ENCODE data around the gene ANXA2R. TPM values are rescaled to one million over a fixed set of nuclear protein-coding genes. Genes with fewer than 3 reads are reported as not detected.
"Not testable (repeated sequence)": the region's sequence is repeated elsewhere in the genome, so short reads cannot be mapped to it uniquely, and the experiment has no call there.

Gene ANXA2R
- total RNA-seq, 1 experiment from 2014 or later, result 2.6 TPM

GRCh38 chr5:43033841-43034590 lies 6.1 kb downstream of the ANXA2R start:
- DNase-seq (ENCODE audit: low read depth), result no peak

- DNase-seq (ENCODE audit: low read depth), result no peak
These were observed 12.9 kb downstream of the ANXA2R start for GRCh38 chr5:43027054-43027785.

GRCh38 chr5:43025184-43025950 lies 14.8 kb downstream of the ANXA2R start:
- DNase-seq (ENCODE audit: low read depth), result not testable (repeated sequence)

- DNase-seq (ENCODE audit: low read depth), result no peak
These were observed 15.9 kb downstream of the ANXA2R start for GRCh38 chr5:43024217-43024616.

GRCh38 chr5:43021151-43021550 lies 19.0 kb downstream of the ANXA2R start:
- DNase-seq (ENCODE audit: low read depth), result no peak

- DNase-seq (ENCODE audit: low read depth), result no peak
These were observed 19.7 kb downstream of the ANXA2R start for GRCh38 chr5:43020399-43020746.

GRCh38 chr5:43019614-43020398 lies 20.3 kb downstream of the ANXA2R start:
- DNase-seq (ENCODE audit: low read depth), result peak; percentile 76

- DNase-seq (ENCODE audit: low read depth), result no peak
These were observed 20.9 kb downstream of the ANXA2R start for GRCh38 chr5:43019291-43019613.

GRCh38 chr5:43017428-43017815 lies 22.7 kb downstream of the ANXA2R start:
- peak; percentile 54 for DNase-seq (ENCODE audit: low read depth)

GRCh38 chr5:43016217-43016779 lies 23.8 kb downstream of the ANXA2R start:
- no peak for DNase-seq (ENCODE audit: low read depth)

GRCh38 chr5:43014522-43014921 lies 25.6 kb downstream of the ANXA2R start:
- no peak for DNase-seq (ENCODE audit: low read depth)

- DNase-seq (ENCODE audit: low read depth), result no peak
These were observed 29.2 kb downstream of the ANXA2R start for GRCh38 chr5:43010935-43011315.

GRCh38 chr5:43008363-43009153 lies 31.6 kb downstream of the ANXA2R start:
- peak; percentile 96 for DNase-seq (ENCODE audit: low read depth)

- peak; percentile 84 for DNase-seq (ENCODE audit: low read depth)
These were observed 32.2 kb downstream of the ANXA2R start for GRCh38 chr5:43007911-43008362.

GRCh38 chr5:43007246-43007910 lies 32.7 kb downstream of the ANXA2R start:
- peak; percentile 94 for DNase-seq (ENCODE audit: low read depth)

GRCh38 chr5:43006424-43007202 lies 33.5 kb downstream of the ANXA2R start:
- no peak for DNase-seq (ENCODE audit: low read depth)

GRCh38 chr5:43005031-43005430 lies 35.1 kb downstream of the ANXA2R start:
- DNase-seq (ENCODE audit: low read depth), result no peak

GRCh38 chr5:43001748-43002147 lies 38.4 kb downstream of the ANXA2R start:
- no peak for DNase-seq (ENCODE audit: low read depth)

- DNase-seq (ENCODE audit: low read depth), result no peak
These were observed 39.2 kb downstream of the ANXA2R start for GRCh38 chr5:43000914-43001313.

Measured in LHCN-M2 (cell line).